Activated CD4-positive, alpha-beta T cell treated with anti-CD3 and anti-CD28 coated beads for 4 hours (primary cell): Measurements from ENCODE around the gene YES1.
"Not testable (repeated sequence)": the region's sequence is repeated elsewhere in the genome, so short reads cannot be mapped to it uniquely, and the experiment has no call there.

Experiments used
- DNase-seq, 2 donors: peaks; one replicate each; pipeline ENCODE4 v3.0.0-alpha.2; 2020

The YES1 gene

DNA sequence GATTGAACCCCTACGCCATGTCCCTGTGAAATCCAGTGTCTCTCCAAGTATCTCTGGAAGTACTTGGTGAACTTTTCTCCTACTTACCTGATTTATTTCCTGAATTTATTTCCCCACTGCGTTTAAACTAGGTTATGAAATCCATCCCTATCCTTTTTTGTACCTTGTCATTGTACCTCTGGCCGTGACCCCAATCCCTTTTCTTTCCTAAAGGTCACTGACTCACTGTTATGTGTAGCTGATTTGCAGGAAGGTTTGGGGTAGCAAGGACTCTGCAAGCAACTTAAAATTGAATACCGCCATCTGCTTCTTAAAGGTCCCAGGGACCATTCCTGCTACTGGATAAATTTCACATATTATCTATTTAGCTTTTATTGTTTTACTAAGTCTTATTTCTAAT, 95.0 kb downstream of the YES1 start:
- DNase-seq = no peak

- DNase-seq = peak; percentile 10 to 26
Measured at GRCh38 chr18:715626-716025, 96.4 kb downstream of the YES1 start.

DNA sequence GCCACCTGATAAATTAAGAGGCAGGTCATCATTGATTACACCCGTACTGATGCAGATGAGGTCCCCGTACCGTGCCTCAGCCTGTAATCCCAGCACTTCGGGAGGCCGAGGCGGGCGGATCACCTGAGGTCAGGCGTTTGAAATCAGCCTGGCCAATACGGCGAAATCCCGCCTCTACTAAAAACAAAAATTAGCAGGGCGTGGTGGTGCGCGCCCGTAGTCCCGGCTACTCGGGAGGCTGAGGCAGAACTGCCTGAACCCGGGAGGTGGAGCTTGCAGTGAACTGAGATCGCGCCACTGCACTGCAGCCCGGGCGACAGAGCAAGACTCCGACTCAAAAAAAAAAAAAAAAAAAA, 98.9 kb downstream of the YES1 start:
- DNase-seq = no peak

DNA sequence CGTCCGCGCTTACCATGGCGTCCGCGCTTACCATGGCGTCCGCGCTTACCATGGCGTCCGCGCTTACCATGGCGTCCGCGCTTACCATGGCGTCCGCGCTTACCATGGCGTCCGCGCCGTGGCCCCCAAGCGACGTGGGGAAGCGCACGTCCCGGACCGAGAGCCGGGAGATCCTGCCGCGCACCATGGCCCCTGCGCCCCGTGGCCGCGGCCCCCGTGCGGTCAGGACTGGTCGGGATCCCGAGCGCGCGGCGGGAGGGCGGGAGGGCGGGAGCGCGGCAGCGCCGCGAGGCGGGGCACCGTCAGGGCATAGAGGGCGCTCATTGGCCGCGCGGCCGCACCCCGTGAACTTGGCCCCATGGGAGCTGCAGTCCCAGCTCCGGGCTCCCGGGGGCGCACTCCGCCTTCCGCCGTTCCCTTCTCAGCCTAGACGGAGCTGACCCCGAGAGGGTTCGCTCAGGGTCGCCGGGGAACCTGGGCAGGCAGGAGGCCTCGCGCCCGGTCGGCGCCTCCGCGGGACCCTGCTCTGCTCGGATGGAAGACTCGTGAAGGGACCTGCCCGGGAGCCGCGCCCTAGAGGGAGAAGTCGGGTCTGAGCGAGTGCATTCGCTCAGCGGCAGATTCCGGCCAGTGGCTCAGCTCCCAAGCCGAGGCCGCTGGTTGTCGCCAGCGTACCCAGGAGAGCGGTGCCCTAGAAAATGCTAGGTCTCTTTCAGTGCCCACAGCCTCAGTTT, 99.5 kb downstream of the YES1 start, which contains the start of gene ENOSF1:
ENOSF1 (minus strand) TSS at position 230 of the 734 bp plus-strand sequence; CDS start at position 187, 43 bp downstream.
- DNase-seq = peak; percentile 77 to 79

DNA sequence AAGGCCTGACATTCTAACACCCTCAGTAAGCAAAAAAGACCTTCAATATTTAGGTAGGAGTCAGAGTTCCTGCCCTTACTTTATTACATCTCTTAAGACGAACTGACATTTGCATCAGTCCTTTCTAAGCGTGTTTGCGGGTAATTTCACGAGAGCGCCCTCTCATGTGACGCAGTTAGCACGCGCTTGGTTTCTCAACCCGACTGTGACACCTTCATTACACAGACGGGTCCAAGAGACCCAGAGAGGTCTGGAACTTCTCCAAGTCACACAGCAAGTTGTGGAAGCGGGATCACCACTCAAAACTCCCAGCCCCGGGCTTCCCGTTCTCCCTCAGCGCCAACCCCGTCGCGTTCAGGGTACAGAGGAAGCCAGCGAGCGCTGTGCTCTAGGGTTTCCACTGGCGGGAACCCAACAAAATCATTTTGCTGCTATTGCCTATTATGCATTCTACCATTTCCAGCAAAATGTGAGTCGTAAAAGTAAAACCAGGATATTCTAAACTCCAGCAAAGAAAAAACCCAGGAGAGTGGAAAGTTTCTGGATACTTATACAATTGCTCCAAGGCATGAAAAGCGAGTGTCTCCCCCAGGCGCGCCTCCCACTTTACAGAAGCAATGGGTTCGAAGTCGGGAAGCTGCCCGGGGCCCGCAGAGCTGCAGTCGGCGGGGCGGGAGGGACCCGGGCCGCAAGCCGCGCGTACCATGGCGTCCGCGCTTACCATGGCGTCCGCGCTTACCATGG, 100.2 kb downstream of the YES1 start:
- peak; percentile 73 to 76 for DNase-seq

- no peak for DNase-seq
Measured at GRCh38 chr18:711310-711656, 100.8 kb downstream of the YES1 start.

- no peak for DNase-seq
Measured at GRCh38 chr18:710418-711300, 101.4 kb downstream of the YES1 start.

DNA sequence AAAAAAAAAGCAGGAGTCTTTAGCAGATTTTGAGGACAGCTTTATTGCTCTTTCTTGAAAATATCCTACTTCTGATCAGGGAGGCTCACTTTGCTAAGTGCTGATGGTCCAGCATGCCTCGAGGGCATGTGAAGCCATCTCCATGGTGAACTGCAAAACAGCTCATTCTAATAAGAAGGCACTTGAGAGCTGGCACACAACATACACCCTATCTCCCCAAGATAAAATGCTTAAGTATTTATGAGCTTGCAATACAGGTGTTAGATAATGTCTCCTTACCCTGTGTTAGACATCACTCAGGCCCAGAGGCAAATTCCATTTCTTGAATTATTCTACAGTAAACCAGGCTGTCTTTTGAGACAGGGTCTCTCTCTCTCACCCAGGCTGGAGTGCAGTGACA, 102.3 kb downstream of the YES1 start:
- no peak for DNase-seq

- no peak for DNase-seq
Measured at GRCh38 chr18:708096-708495, 103.9 kb downstream of the YES1 start.

- no peak for DNase-seq
Measured at GRCh38 chr18:706405-706804, 105.6 kb downstream of the YES1 start.

- DNase-seq = no peak
Measured at GRCh38 chr18:703213-703967, 108.7 kb downstream of the YES1 start.

- no peak for DNase-seq
Measured at GRCh38 chr18:697800-698199, 114.2 kb downstream of the YES1 start.

- no peak for DNase-seq
Measured at GRCh38 chr18:697012-697411, 115.0 kb downstream of the YES1 start.

- no peak for DNase-seq
Measured at GRCh38 chr18:693466-694187, 118.4 kb downstream of the YES1 start.

DNA sequence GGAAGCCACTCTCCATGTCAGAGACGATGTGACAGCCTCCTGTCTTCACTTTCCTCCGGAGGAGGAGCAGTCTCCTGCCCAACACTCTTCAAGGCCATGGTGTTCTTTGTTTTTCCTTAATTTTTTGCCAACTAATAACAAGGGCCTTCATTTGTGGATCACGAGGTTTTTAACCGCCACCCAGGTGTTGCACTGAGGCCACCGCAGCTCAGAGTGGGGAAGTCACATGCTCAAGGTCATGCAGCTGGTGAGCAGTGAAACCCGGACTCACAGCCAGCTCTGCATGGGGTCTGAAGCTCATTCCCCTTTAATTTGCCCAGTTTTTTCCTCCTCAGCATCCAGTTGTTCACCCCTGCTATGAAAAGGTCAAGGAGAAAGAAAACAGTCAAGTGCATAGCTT, 119.2 kb downstream of the YES1 start:
- no peak for DNase-seq

- DNase-seq = no peak
Measured at GRCh38 chr18:688323-688722, 123.7 kb downstream of the YES1 start.

DNA sequence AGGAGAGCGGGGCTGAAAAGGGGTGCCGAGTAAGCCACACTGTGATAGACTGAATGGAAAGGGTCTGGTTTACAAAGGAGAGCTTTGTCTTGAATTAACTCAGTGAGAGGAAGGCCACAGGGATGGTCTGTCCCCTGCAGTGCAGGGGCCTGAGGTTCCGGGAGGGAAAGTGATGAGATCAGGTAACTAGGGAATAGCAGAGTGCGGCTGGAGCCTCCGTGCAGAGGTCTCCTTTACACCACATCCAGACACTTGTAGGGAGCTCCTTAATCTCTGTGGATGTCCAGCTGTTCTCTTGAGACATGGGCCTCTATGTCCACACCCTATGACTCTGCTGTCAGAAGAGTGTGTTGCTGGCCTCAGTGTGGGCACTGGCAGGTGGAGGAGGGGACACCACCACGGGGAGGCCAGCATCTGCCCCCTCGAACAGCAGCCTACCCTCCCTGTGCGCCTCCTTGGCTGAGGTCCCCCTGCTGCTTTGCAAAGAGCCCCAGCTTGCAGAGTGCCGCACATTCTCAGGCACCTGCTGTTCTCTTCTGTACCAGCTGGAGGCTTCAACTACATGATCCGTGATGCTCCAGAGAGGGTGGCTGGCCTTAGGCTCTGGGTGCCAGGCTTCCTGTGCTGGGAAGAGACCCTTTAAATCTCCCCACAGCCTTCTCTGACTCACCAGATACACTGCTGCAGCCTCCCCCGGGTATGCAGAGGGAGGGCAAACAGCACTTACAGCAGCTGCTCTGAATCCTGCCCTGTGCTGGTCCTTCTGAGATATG, 125.5 kb downstream of the YES1 start:
- DNase-seq = no peak

GRCh38 chr18:685438-685837, 126.6 kb downstream of the YES1 start:
- DNase-seq = no peak

- no peak for DNase-seq
Measured at GRCh38 chr18:683531-683930, 128.5 kb downstream of the YES1 start.

DNA sequence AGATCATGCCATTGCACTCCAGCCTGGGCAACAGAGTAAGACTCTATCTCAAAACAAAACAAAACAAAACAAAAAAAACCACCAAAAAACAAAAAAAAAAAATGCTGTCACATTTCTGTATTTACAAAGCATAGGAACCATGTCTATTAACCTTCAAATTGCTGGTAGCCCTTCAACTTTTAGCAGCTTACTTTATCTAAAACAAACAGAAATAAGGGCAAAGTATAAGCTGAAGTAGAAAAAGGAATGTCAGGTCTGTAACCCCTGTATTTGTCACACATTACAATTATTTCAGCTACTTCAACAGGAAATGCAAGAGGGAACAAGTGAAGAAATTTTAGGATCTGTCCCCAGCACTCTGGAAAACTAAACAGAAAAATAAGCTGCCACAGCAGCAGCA, 129.2 kb downstream of the YES1 start:
- DNase-seq = no peak

DNA sequence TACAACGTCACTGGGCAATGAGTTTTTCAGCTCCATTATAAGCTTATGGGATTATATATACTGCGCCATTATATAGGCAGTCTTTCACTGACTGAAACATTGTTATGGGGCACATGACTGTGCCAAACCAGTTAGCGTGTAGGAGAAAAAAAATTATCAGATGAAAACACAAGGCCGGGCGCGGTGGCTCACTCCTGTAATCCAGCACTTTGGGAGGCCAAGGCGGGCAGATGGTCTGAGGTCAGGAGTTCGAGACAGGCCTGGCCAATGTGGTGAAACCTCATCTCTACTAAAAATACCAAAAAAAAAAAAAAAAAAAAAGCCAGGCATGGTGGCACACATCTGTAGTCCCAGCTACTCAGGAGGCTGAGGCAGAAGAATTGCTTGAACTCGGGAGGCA, 129.6 kb downstream of the YES1 start:
- DNase-seq = not testable (repeated sequence)
